HG02642 (cell line): ENCODE results near the gene ZBTB7C.

ENCODE experiments used
- ATAC-seq: cut with Tn5 transposase; IDR thresholded peaks from one replicate; pipeline ENCODE4 v1.9.1; 2021; ENCODE audit warnings: mild to moderate bottlenecking; ENCODE audit not compliant: unreplicated experiment, poor library complexity

The ZBTB7C gene

DNA sequence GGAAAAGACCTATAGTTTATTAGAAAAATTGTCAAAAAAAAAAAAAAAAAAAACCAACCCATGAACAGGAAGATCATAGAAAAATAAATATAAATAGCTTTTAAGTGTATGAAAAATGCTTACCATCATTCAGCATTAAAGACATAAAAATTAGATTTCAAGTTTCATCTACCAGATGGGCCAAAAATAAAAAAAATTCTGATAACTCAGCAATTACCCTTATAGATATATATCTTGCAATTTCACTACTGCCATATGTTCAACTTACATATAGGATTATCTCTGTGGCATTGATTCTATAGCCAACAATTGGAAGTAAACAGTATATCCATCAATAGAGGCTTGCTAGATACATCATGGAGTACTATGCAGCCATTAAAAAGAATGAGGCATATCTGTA is 352.2 kb downstream of the ZBTB7C start:
- ATAC-seq, result no peak

- ATAC-seq, result no peak
Measured at GRCh38 chr18:48055351-48055750, 353.8 kb downstream of the ZBTB7C start.

DNA sequence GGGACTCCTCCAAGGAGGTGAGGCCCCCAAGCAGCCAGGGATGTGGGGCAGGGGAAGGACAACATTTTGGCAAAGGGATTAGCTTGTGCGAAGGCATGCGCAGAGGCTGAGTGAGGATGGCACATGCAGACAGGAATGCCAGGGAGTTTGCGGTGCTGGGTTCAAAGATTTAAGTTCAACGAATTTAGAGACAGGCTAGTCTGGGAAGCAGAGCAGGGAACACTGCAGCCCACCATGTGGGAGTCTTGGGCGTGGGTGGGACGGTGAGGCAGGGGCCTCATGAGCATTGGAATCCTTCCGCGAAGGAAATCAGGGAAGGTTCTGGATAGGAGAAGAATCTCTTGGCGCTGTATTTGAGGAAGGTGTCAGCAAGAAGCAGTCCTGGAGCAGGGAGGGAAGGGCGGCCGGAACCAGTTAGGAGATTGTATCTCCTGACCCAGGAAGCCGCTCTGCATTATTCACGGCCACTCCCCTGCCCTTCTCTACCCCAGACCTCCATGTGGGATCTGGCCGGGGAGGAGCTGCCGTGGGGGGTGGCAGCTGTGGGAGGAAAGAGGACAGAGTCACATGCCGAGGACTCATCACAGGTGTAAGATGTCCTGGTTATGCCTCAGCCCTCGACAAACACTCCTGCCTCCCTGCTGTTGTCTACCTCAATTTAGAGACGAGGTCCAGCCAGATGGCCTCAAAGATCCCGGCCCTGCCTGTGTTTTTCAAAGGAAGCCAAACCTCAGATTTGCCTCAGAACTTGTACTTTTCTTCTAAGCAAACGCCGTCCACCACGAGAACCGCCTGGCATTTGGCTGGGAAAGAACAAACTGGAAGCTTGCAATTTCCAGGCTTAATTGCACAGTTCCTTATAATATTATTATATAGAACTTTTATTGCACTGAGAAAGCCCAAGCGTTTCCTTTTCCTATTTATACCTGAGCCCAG is 355.0 kb downstream of the ZBTB7C start:
- ATAC-seq, result no peak

GRCh38 chr18:48052842-48053241 is 356.3 kb downstream of the ZBTB7C start:
- ATAC-seq, result no peak

DNA sequence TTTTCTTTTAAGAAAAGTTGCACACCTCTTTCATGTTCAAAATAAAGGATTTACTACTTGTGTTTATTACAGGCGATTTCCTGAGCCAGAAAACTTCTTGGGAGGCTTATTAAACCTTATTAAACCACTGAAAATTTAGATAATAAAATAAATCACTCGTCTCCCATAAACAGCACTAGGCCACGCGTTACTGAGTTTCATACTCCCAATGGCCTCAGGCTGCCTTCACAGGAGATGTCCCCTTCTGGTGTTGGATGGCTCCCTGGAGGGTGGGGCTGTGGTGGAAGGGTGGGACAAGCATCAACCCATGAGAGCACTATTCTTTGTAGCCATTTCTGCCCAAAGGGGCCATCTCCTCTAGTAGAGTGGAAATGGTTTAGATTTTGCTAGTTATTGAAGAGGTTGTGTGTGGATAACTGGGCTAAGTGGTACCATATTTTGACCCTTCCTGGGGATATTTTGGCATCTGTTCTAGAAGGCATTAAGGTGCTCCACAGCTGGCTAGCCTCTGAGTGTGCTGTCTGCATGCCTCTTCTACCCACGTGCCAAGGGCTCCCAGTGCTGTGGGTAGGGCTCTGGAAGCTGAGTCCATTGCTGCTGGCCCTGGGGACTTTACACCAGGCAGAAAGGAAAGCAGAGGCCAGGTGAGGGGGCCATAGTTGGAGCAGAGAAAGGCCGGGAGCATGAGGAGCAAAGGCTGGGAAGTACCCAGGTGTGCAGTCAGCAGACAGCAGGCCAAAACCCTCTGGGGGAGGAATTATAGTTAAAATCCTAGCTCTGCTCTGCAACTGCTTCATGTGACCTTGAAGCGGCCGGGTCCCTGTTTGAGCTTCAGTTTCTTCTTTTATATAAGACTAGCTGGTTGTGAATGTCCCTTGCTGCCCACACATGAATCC is 357.0 kb downstream of the ZBTB7C start:
- ATAC-seq, result no peak

DNA sequence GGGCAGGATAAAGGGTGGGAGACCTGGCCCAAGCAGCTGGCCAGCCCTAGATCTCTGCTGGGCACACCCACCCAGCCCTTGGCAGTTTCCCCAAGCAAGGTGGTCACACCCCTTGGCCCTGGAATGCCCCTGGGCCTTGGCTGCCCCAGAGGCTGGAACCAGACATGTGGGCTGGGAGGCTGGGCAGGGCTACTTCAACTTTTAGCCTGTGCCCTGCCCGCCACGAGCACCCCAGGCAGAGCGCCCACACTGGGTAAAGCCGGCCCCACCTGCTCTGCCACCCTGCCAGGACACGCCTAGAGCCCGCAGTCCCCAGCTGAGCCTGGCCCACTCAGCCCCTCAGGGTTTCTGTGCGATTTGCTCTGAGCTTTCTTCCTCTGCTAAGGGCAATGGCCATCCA is 359.0 kb downstream of the ZBTB7C start:
- ATAC-seq, result no peak

DNA sequence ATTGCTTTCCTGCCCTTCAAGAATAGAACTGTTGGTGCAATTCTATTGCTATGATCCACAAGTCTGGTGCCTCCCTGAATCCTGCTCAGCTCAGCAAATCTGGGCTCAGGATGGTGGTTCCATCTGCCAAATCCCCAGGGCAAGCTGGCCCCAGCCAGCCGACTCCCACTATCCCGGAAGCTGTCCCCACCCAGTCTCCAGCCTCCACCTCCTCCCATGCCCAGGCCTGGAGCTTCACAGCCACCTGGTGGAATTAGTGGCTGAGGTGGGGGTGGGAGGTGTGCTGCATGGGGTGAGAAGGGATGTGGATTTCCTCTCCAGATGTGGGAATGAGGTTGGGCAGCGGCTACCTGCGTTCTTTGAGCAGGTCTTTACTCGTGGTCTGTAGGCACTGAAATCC is 359.4 kb downstream of the ZBTB7C start:
- no peak for ATAC-seq

GRCh38 chr18:48048251-48048650 is 360.9 kb downstream of the ZBTB7C start:
- no peak for ATAC-seq

- no peak for ATAC-seq
Measured at GRCh38 chr18:48046843-48047242, 362.3 kb downstream of the ZBTB7C start.

DNA sequence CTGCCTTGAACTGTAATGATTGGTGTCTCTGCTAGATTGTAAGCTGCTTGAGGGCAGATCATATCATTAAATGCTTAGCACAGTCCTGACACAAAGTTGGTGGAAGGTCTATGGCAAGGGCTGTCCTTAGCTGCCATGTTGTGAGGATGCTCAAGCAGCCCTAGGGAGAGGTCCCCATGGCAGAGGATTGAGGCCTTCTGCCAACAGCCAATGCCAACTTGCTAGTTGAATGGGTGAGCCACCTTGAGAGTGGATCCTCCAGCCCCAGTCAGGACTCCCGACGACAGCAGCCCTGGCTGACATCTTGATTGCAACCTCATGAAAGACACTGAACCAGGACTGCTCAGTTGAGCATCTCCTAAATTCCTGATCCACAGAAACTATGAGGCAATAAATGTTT is 363.4 kb downstream of the ZBTB7C start:
- ATAC-seq, result no peak

- ATAC-seq, result no peak
Measured at GRCh38 chr18:48044944-48045343, 364.2 kb downstream of the ZBTB7C start.

DNA sequence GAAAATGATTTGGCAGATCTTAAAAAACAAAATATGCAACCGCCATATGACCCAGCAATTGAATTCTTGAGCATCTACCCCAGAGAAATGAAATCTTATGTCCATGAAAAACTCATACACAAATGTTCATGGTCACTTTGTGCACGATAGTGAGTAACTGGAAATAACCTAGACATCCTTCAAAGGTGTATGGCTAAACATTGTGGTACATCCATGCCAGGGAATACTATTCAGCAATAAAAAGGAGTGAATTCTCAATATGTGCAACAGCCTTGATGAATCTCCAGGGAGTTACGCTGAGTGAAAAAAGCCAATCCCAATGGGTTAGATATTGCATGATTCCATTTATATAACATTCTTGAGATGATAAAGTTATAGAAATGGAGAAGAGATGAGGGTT is 366.0 kb downstream of the ZBTB7C start:
- ATAC-seq, result no peak

DNA sequence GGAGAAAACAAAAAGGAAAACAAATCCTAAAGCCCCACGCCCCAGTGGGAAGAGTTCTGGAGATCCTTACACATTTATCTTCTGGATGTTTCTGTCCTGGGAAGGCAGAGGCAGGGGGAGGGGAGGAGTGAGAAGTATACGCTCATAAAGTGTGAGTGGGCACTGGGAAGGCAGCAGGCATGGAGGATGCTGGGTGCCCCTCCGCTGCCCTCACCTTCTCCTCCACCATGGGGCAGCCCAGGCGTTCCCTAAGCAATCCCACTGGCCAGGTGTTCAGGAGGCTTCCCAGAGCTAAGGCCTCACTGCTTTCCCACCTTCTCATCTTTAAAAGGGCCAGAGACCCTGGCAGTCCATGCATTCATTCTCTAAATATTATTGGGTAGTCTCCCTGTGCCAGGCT is 366.8 kb downstream of the ZBTB7C start:
- no peak for ATAC-seq

- no peak for ATAC-seq
Measured at GRCh38 chr18:48040457-48041110, 368.6 kb downstream of the ZBTB7C start.

GRCh38 chr18:48039769-48040215 is 369.4 kb downstream of the ZBTB7C start:
- no peak for ATAC-seq

- ATAC-seq, result no peak
Measured at GRCh38 chr18:48038636-48039035, 370.5 kb downstream of the ZBTB7C start.

DNA sequence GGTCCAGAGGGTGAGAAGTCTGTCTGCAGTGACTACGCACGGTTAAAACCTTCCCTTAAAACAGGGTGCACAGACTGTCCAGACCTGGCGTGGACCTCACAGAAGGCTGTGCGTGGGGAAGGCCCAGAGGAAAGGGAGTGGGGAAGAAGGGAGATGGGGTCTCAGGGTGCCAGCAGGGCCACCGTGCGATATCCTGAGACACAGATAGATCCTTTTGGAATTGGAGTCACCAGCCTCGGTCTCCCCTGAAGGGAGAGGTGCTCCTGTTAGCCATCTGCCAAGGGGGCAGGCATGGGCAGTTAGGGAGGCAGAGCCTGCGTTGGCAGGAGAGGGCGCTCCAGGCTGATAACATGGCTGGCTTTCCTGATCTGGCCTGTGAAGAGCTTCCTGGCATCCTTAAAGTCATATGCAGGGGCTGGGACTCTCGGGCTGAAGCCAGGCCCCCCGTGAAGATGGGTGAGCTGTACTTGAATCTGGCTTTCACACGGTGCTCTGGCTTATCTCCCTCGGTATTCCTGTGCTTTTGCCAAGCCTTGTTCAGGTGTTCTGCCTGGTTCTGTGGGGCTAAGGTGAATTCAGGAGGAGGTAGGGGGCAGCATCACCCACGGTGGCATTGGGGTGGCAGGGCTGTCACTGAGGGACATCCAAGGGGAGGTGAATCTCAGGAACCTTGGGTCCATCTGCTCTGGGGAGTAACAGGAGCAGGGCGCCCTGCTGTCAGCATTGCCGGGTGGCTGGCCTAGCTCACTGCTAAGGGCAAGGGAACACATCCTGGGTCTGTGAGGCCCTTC is 371.5 kb downstream of the ZBTB7C start:
- no peak for ATAC-seq

GRCh38 chr18:48036641-48037421 is 372.4 kb downstream of the ZBTB7C start:
- no peak for ATAC-seq

DNA sequence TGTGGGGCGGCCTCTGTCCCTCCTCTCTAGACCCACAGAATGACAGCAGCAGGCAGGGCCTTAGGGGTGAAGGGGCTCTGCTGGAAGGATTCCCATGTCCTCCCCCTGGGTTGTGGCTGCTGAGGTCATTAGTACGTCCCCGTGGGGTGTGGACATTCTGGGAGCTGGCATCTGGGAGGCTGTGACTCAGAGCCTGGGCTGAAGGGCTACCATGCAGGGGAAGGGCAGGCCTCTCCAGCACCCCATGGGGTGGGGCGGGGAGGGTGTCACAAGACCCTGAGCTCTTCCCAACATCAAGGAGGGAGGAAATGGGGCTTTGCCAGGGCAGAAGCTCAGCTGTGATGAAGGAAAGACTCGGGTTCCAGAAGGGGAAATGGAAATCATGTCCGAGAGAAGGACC is 373.0 kb downstream of the ZBTB7C start:
- ATAC-seq, result no peak
